K562 (cell line): Measurements from ENCODE around the gene COMMD8. TPM values are rescaled to one million over a fixed set of nuclear protein-coding genes. Genes with fewer than 3 reads are reported as not detected.

Source experiments
- ATF1 ChIP-seq, 2 experiments: fragments of 450-650 bp in 1 of 2; IDR thresholded peaks; 2 replicates each; pipeline ENCODE4 v1.6.1; 2016; ENCODE audit warnings: missing compliant biosample characterization in 1 of 2, missing genetic modification characterization in 1 of 2
- ATF3 ChIP-seq, 2 experiments: fragments of 450-650 bp in 1 of 2; sonication (generic) in 1 of 2; formaldehyde crosslinking in 1 of 2; IDR thresholded peaks in 1 of 2; conservative IDR thresholded peaks in 1 of 2; 2 replicates each; pipeline versions ENCODE4 v1.6.1 to v1.8.1; 2016 to 2023; ENCODE audit warnings: mild to moderate bottlenecking in 2 of 2, moderate library complexity in 2 of 2, inconsistent platforms in 1 of 2, missing genetic modification reagents in 1 of 2
- CREB1 ChIP-seq, 2 experiments: sonication (generic) in 1 of 2; formaldehyde crosslinking in 1 of 2; IDR thresholded peaks; 2 replicates each; pipeline versions ENCODE4 v1.6.1 to v1.8.0; 2012 to 2022; ENCODE audit warnings: inconsistent platforms in 1 of 2, mild to moderate bottlenecking in 1 of 2, missing genetic modification reagents in 1 of 2, moderate library complexity in 1 of 2
- E2F6 ChIP-seq, 2 experiments: IDR thresholded peaks; 2 replicates each; pipeline ENCODE4 v1.6.1; 2011; ENCODE audit warnings: borderline replicate concordance in 1 of 2, control low read depth in 1 of 2, low read depth in 1 of 2, low read length in 1 of 2, mild to moderate bottlenecking in 1 of 2, mixed read lengths in 1 of 2, moderate library complexity in 1 of 2; ENCODE audit not compliant: insufficient read depth in 1 of 2, insufficient read length in 1 of 2, poor library complexity in 1 of 2, severe bottlenecking in 1 of 2; ENCODE audit errors: extremely low read depth in 1 of 2
- ELF4 ChIP-seq: fragments of 450-650 bp; formaldehyde crosslinking; IDR thresholded peaks from 2 replicates; pipeline ENCODE4 v1.4.0; 2022; ENCODE audit warnings: missing genetic modification characterization
- ESRRA ChIP-seq: fragments of 450-650 bp; IDR thresholded peaks from 2 replicates; pipeline ENCODE4 v1.6.1; 2014; ENCODE audit warnings: low read depth, mild to moderate bottlenecking, moderate library complexity, borderline replicate concordance
- ETV1 ChIP-seq: fragments of 450-650 bp; conservative IDR thresholded peaks from 2 replicates; pipeline ENCODE4 v1.6.1; 2016; ENCODE audit warnings: missing genetic modification characterization, control low read depth, low read depth, missing compliant biosample characterization
- FOSL1 ChIP-seq: fragments of 200-800 bp; sonication (Bioruptor generic); conservative IDR thresholded peaks from 2 replicates; pipeline ENCODE4 v1.6.1; 2016; ENCODE audit warnings: missing genetic modification characterization, missing compliant biosample characterization
- FOXJ3 ChIP-seq: sonication (generic); formaldehyde crosslinking; IDR thresholded peaks from 2 replicates; pipeline ENCODE4 v1.4.0; 2020; ENCODE audit warnings: mild to moderate bottlenecking, missing genetic modification reagents
- HMGN3 ChIP-seq: IDR thresholded peaks from 2 replicates; pipeline ENCODE4 v1.6.1; 2011; ENCODE audit warnings: borderline replicate concordance, low read depth, mild to moderate bottlenecking, mixed read lengths, low read length; ENCODE audit not compliant: insufficient read length; ENCODE audit errors: extremely low read depth
- HNRNPLL ChIP-seq: fragments of 200-400 bp; formaldehyde crosslinking; IDR thresholded peaks from 2 replicates; pipeline ENCODE4 v1.6.1; 2017; ENCODE audit warnings: low read length, low read depth, mild to moderate bottlenecking; ENCODE audit not compliant: poor library complexity, severe bottlenecking
- KAT7 ChIP-seq: sonication (generic); formaldehyde crosslinking; IDR thresholded peaks from 2 replicates; pipeline ENCODE4 v1.8.0; 2022; ENCODE audit warnings: missing genetic modification reagents, mild to moderate bottlenecking, borderline replicate concordance
- KDM1A ChIP-seq, 2 experiments: fragments of 450-650 bp; IDR thresholded peaks; 2 replicates each; pipeline ENCODE4 v1.6.1; 2016; ENCODE audit warnings: mild to moderate bottlenecking in 2 of 2
- KLF13 ChIP-seq: fragments of 450-650 bp; IDR thresholded peaks from 2 replicates; pipeline ENCODE4 v1.6.1; 2016; ENCODE audit warnings: missing genetic modification characterization, low read depth, mild to moderate bottlenecking, missing compliant biosample characterization, moderate library complexity, borderline replicate concordance
- MAZ ChIP-seq, 2 experiments: fragments of 450-650 bp in 1 of 2; sonication (generic) in 1 of 2; formaldehyde crosslinking; IDR thresholded peaks in 1 of 2; conservative IDR thresholded peaks in 1 of 2; 2 replicates each; pipeline versions ENCODE4 v1.4.0 to v1.5.0; 2020; ENCODE audit warnings: mild to moderate bottlenecking in 1 of 2, missing genetic modification reagents in 1 of 2
- RBFOX2 ChIP-seq: fragments of 200-400 bp; formaldehyde crosslinking; IDR thresholded peaks from 2 replicates; pipeline ENCODE4 v1.6.1; 2017; ENCODE audit warnings: low read depth, mild to moderate bottlenecking, low read length, moderate library complexity
- SIRT6 ChIP-seq: IDR thresholded peaks from one replicate; pipeline ENCODE4 v1.6.1; 2012; ENCODE audit warnings: low read depth, mild to moderate bottlenecking, control low read depth, inconsistent platforms, low read length, moderate library complexity
- SRF ChIP-seq, 2 experiments: fragments of 250-450, 450-650 bp in 1 of 2; sonication (Bioruptor Pico) in 1 of 2; sonication (generic) in 1 of 2; formaldehyde crosslinking; IDR thresholded peaks; 2 replicates each; pipeline versions ENCODE4 v1.5.0 to v1.5.1; 2020 to 2022; ENCODE audit warnings: mild to moderate bottlenecking in 1 of 2, missing genetic modification reagents in 1 of 2
- TBP ChIP-seq: optimal IDR thresholded peaks from 2 replicates; pipeline ENCODE3; 2011; ENCODE audit warnings: low read depth, low read length, improper control_type of control experiment
- TFAP4 ChIP-seq: sonication (generic); formaldehyde crosslinking; IDR thresholded peaks from 2 replicates; pipeline ENCODE4 v1.8.0; 2022; ENCODE audit warnings: missing genetic modification reagents, mild to moderate bottlenecking, moderate library complexity, borderline replicate concordance
- TRIM24 ChIP-seq, 2 experiments: fragments of 450-650 bp; IDR thresholded peaks; 2 replicates each; pipeline ENCODE4 v1.6.1; 2016
- ZNF431 ChIP-seq: sonication (generic); formaldehyde crosslinking; IDR thresholded peaks from 2 replicates; pipeline ENCODE4 v1.8.0; 2022; ENCODE audit warnings: mild to moderate bottlenecking, missing genetic modification reagents
- polyA plus RNA-seq, 8 experiments: library from polyadenylated mRNA; depleted of rRNA in 4 of 8; stranded (reverse) in 5 of 8; unstranded in 3 of 8; fragments of >200 nt; fragmentation: Nextera tagmentation in 2 of 8; fragmentation: Illumina TruSeq in 1 of 8; extraction: Ambion mirVana in 2 of 8; extraction: Trizol in 1 of 8; gene quantifications; 2 replicates each; pipeline versions ENCODE4 v1.2.1 to v1.2.3, GENCODE V29; 2011 to 2014; ENCODE audit warnings: inconsistent platforms in 1 of 8, missing spikeins in 1 of 8
- total RNA-seq, 7 experiments: library from RNA; depleted of rRNA in 6 of 7; stranded (reverse); fragments of >200 nt in 6 of 7; fragmentation: Illumina TruSeq in 2 of 7; extraction: Trizol in 2 of 7; gene quantifications; 2 replicates each; pipeline versions ENCODE4 v1.2.1 to v1.2.3, GENCODE V29; 2011 to 2021; ENCODE audit warnings: low replicate concordance in 1 of 7

Gene COMMD8
- total and polyA plus RNA-seq, 9 of the 15 experiments (the other 6 are each of a cell fraction or from before 2014, with no cell fraction given): 7.6 to 41.0 (median 13.1) TPM

GRCh38 chr4:47485047-47485692, 21.7 kb upstream of the COMMD8 start, which contains the start of gene ATP10D (continued):
- TF ChIP-seq ATF3 (IDR thresholded peaks at IDR 0.05): no peak
- 0 out of 2 replicates have a peak, but pooled peaks have one; percentile 28 for TF ChIP-seq ATF3 (CRISPR knock-in tag; conservative IDR thresholded peaks at IDR 0.05)
- TF ChIP-seq KLF13: no peak
- TF ChIP-seq CREB1 (IDR thresholded peaks at IDR 0.05): peak; percentile 72
- TF ChIP-seq CREB1 (CRISPR knock-in tag; IDR thresholded peaks at IDR 0.05): peak; percentile 85
- TF ChIP-seq TBP: peak; percentile 16
- peak; percentile 48; the same call in 1 of the 2 replicates for TF ChIP-seq ETV1
- TF ChIP-seq KDM1A (IDR thresholded peaks at IDR 0.05): no peak
- TF ChIP-seq SRF (CRISPR knock-in tag; IDR thresholded peaks at IDR 0.05): peak in 1 of 2 experiments; percentile 51; a peak in 1 of 4 replicates
- TF ChIP-seq TRIM24 (IDR thresholded peaks at IDR 0.05): 0 out of 4 replicates have a peak, but pooled peaks of 1 of the 2 experiments have one; percentile 18
- peak; percentile 62 for TF ChIP-seq RBFOX2
- 0 out of 2 replicates have a peak, but pooled peaks have one; percentile 48 for TF ChIP-seq ATF1 (CRISPR knock-in tag; IDR thresholded peaks at IDR 0.05)
- peak; percentile 93 for TF ChIP-seq ATF1 (tag; IDR thresholded peaks at IDR 0.05)
- no peak for TF ChIP-seq KAT7 (CRISPR knock-in tag)
- no peak for TF ChIP-seq ELF4
- TF ChIP-seq FOXJ3: no peak
- peak; percentile 96 for TF ChIP-seq TFAP4 (CRISPR knock-in tag)
- TF ChIP-seq ZNF431 (CRISPR knock-in tag): peak; percentile 44; the same call in 1 of the 2 replicates
- peak in 1 of 2 experiments; percentile 45; a peak in 1 of 4 replicates for TF ChIP-seq MAZ (CRISPR knock-in tag; conservative IDR thresholded peaks at IDR 0.05 in 1 of 2, IDR thresholded peaks at IDR 0.05 in 1 of 2)
- peak; percentile 42 for TF ChIP-seq HNRNPLL
- no peak for TF ChIP-seq FOSL1
- TF ChIP-seq ESRRA: no peak
- TF ChIP-seq HMGN3: peak; percentile 79
- peak; percentile 62 to 85 for TF ChIP-seq E2F6 (IDR thresholded peaks at IDR 0.05; ENCODE audit: borderline replicate concordance in 1 of 2, extremely low read depth in 1 of 2, insufficient read depth in 1 of 2, insufficient read length in 1 of 2, low read depth in 1 of 2, low read length in 1 of 2, poor library complexity in 1 of 2, severe bottlenecking in 1 of 2)
- TF ChIP-seq SIRT6: no peak
